ENCODE data around the gene NPFFR2. TPM values are rescaled to one million over a fixed set of nuclear protein-coding genes. Genes with fewer than 3 reads are reported as not detected.

NPFFR2 gene
- total and polyA plus RNA-seq, 12 donors = not detected

GRCh38 chr4:72169861-72170260 is 138.1 kb downstream of the NPFFR2 start:
- 81 to 86% methylated on average over 3 of the region's 3 CpGs for WGBS, 2 donors
- H3K27me3 ChIP-seq = peaks cover 0 to 5% (median 0%) of the 10 kb centered on the region in 7 donors
- no peak overlapping the region for H3K4me3 ChIP-seq
- H3K4me1 ChIP-seq = no peaks in the 10 kb centered on the region
- H3K9me3 ChIP-seq = peaks cover 0 to 23% (median 0%) of the 10 kb centered on the region in 11 donors
- TF ChIP-seq CTCF (IDR thresholded peaks at IDR 0.05) = no peak
- intact Hi-C loops (cut with DNase I) = no loop called here
- H3K27ac ChIP-seq = no peak overlapping the region
- DNase-seq (no peak), ATAC-seq (no peak)
- H3K36me3 ChIP-seq = no peaks in the 10 kb centered on the region

GRCh38 chr4:72171761-72172160 is 140.0 kb downstream of the NPFFR2 start:
- Histone ChIP-seq H3K4me1 (no peaks in the 10 kb centered on the region), H3K27ac (no peak overlapping the region), H3K36me3 (no peaks in the 10 kb centered on the region), H3K9me3 (peaks cover 0 to 36% (median 3%) of the 10 kb centered on the region in 11 donors), H3K4me3 (no peak overlapping the region), H3K27me3 (peaks cover 0 to 5% (median 0%) of the 10 kb centered on the region in 7 donors)
- WGBS, 2 donors = 23 to 27% methylated on average over 1 of the region's 1 CpG
- no peak for TF ChIP-seq CTCF (IDR thresholded peaks at IDR 0.05)
- no peak for DNase-seq
- ATAC-seq = no peak
- intact Hi-C loops (cut with DNase I) = no loop called here

GRCh38 chr4:72179342-72179741 is 147.5 kb downstream of the NPFFR2 start:
- H3K4me3 ChIP-seq = no peak overlapping the region
- DNase-seq = no peak
- H3K4me1 ChIP-seq = no peaks in the 10 kb centered on the region
- intact Hi-C loops (cut with DNase I) = no loop called here
- no peak for ATAC-seq
- no peaks in the 10 kb centered on the region for H3K27me3 ChIP-seq
- no peak overlapping the region for H3K27ac ChIP-seq
- peaks cover 0 to 22% (median 3%) of the 10 kb centered on the region in 11 donors for H3K9me3 ChIP-seq
- WGBS, 2 donors = 84 to 86% methylated on average over 1 of the region's 1 CpG
- TF ChIP-seq CTCF (IDR thresholded peaks at IDR 0.05) = no peak
- no peaks in the 10 kb centered on the region for H3K36me3 ChIP-seq

- Histone ChIP-seq H3K27me3 (no peaks in the 10 kb centered on the region), H3K9me3 (no peaks in the 10 kb centered on the region), H3K4me1 (no peaks in the 10 kb centered on the region), H3K4me3 (no peak overlapping the region), H3K36me3 (no peaks in the 10 kb centered on the region), H3K27ac (no peak overlapping the region)
- no peak for DNase-seq
- intact Hi-C loops (cut with DNase I) = no loop called here
- whole genome bisulfite sequencing, 2 donors = 86 to 91% methylated on average over 1 of the region's 1 CpG
- no peak for TF ChIP-seq CTCF (IDR thresholded peaks at IDR 0.05)
- ATAC-seq = no peak
These were observed 154.9 kb downstream of the NPFFR2 start for GRCh38 chr4:72186714-72187113.
